T-helper 1 cell treated with Interleukin-12 subunit alpha and Interleukin-12 subunit beta and Interleukin-4 antibody, amounts not matched to agents 30 ng/mL and 1 ng/mL, for 36 hours (primary cell): Measurements from ENCODE around the gene CD44. TPM values are rescaled to one million over a fixed set of nuclear protein-coding genes. Genes with fewer than 3 reads are reported as not detected.

ENCODE experiments used
- intact Hi-C: fragments of 100-400 bp; cut with micrococcal nuclease; formaldehyde crosslinking; loops from one replicate; pipeline ENCODE4 v1.15.1; 2024
- total RNA-seq: library from RNA; stranded (reverse); gene quantifications from 2 replicates; pipeline ENCODE4 v1.2.3, GENCODE V29; 2022

The CD44 gene
- total RNA-seq, 1 donor from 2014 or later, result 356 TPM

DNA sequence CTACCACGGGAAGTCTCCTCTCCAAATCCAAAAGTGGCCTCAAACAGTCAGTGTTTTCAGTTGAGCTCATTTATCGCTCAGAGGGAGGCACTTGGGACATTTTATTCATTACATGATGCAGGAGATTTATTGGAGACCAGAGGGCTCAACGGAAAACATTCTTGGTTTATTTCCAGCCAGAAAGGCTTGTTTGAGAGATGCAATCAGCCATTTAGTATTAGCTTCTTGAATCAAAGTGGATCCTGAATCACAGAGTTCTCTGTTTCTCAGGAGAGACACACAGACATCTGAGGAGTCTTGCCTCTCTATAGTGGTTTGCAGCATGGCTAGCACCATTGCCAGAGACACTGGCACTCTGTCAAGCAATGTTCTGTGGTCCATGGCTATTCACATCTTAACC lies 31.5 kb downstream of the CD44 start:
- intact Hi-C loops, result loop anchor here (10.0 kb wide), 1 partner anchor 736 kb away; the partner anchor contains the start of gene CAT

DNA sequence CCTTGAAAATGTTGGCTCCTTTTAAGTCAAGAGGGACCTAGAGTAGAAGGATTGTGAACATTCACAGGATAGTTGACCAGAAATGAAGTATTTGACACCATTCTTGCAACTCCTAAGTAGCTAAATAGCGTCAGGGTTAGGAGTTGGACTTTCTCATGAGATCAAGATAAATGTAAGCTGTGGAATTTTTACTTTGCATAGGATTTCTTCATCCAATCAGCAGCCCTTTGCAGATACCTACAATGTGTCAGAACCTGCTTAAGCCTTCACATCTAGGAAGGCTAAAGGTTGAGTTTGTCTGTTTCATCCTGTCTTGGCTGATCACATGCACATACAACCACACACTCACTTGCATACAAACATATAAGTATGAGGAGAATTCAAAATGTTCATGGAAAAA lies 32.3 kb downstream of the CD44 start:
- intact Hi-C loops, result loop anchor here (10.0 kb wide), 1 partner anchor 736 kb away; the partner anchor contains the start of gene CAT

DNA sequence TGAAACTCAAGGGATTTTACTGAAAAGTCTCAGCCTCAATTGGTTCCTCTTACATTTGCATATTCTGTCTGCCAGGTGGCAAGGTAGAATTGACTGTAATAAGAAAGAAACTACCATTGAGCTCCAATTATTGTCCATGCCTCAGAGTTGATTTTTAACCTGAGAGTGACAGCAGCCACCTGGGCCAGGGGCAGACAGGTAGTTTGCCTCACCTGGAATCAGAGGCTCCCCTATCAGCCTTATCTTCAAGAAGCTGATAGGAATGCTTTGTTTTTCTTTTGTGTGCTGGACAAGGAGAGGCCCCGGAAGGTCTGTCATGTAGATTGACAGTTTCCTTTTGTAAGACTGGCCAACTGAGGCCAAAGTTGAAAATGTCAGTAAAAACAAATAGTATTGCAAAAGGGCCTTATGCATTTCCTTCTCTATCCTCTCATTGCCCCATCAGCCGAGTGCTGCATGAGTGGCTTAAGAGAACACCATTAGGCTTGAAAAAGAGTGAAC lies 34.1 kb downstream of the CD44 start:
- intact Hi-C loops, result loop anchor here (10.0 kb wide), 1 partner anchor 738 kb away; the partner anchor contains the start of gene CAT

DNA sequence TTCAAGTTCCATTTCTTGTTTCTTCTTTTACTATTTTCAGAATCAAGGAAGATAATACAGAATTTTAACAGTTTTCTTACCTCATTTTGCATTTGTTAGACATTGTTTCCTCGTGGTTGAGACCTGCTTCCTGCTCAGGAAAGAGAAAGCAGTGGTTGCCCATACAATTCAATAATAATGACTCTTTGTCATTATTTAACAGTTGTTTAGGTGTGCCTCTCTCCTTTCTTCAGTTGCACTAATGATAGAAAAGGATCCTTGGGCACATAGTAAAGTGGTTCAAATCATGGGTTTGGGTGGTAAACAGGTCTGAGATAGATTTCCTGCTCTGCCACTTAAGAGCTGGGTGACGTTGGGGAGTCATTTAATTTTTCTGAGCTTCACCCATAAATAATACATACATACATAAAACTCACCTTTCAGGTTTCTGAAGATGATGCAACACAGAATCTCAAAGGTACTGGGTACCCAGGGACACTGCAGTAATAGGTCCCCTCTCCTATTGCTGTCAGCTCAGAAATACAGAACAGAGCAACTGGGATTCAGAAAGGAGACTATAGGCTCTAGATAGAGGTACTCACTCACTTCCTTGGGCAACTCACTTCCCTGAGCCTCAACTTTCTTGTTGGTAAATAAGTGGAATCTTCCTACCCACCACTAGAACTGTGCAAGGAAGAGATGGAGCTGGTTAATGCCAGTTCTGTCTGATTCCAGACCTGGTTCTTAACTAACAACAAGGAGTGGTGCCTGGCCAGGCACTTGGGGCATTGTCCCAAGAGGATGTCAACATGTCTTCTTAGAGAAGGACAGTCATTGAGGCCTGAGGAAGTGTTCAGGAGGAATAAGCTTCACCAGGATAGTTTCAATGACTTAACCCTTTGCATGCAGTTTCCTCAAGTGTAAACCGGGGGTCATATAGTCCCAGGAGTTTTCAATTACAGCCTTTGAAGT lies 34.9 kb downstream of the CD44 start:
- intact Hi-C loops, result loop anchor here (10.0 kb wide), 1 partner anchor 739 kb away; the partner anchor contains the start of gene CAT

DNA sequence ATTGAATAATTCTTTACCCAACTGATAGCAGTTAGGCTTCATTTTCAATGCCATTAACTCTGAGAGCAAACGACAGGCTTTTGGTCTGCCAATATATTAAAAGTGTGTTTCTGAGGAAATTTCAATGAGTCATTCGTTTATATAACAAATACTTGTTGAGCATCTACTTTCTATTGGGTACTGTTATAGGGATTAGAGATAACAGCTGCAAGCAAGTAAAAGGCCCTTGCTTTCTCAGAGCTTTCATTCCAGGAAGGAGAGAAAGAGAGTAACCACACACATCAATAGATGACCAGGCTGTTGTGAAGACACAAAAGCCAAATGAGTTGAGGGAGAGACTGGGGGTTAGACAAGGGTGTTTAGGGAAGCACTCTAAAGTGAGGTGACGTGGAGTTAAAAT lies 35.7 kb downstream of the CD44 start:
- intact Hi-C loops, result loop anchor here (10.0 kb wide), 1 partner anchor 740 kb away; the partner anchor contains the start of gene CAT

DNA sequence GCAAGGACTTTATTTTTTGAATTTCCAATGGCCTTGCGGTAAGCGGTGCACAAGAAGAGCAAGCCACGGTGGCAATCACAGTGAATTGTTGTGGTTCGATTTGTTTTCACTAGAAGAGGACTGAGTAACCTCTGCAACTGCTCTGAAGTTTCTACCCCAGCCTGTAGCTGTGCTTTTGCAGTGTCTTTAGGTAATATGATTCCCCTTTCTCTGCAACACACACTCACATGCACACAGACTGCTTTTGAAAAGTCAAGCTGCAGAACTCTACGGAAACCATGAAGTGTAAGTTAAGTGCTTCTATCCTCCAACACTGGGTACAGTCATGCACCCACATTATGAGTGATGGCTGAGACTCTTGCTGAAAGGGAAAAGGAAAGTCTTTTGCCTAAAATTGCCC lies 38.4 kb downstream of the CD44 start:
- intact Hi-C loops, result loop anchor here (1.0 to 10.0 kb wide), 14 partner anchors 11 to 743 kb away; partner anchors contain the start of gene CAT

DNA sequence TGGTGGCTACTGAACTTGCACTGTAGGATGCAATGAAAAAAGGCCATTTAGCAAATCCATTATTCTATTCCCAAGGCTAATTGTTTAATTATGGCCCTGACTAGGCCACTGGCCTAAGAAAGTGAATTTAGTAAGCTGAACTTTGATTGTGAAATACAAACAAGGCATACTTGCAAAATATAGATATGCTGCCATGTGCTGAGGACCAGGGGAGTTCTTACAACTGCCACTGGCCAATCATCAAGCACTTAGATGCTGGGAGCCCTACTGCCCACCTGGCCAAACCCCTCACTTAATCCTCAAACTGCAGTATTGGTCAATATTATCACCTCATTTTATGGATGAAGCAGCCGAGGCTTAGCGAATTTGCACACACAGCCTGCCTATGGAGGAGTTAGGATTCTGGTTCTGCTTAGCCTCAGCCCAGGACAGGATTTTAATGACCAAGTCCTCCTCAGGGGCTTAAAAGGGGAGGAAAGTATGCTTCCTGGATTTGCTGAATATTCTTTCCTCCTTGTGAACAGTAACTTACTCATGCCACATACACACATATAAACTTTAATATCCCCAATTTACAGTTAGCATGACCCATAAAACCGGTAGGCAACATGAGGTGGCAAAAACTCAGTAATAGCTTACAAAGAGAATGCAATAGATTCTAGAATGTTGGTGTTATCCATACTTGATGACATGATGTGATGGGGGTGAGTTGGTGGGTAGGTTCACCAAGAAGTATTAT lies 39.3 kb downstream of the CD44 start:
- intact Hi-C loops, result loop anchor here (10.0 kb wide), 1 partner anchor 743 kb away; the partner anchor contains the start of gene CAT

DNA sequence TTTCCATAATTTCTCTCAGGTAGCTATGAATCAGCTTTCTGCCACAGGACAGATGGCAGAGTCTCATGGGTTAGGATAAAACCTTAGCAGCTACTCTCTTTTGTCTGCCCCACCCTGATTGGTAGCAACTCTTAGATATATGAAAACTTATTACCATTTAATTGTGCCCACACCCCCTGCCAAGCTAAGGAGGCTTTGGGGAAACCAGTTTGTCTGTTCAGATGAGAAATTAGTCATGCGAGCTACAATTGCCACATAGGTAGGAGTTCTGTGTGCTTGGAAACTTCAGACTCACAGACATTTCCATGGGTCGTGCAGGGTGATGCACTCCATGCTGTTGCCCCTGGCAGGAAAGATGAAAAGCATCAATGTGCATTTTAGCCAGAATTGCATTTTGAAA lies 39.9 kb downstream of the CD44 start:
- intact Hi-C loops, result loop anchor here (10.0 kb wide), 1 partner anchor 744 kb away; the partner anchor contains the start of gene CAT

DNA sequence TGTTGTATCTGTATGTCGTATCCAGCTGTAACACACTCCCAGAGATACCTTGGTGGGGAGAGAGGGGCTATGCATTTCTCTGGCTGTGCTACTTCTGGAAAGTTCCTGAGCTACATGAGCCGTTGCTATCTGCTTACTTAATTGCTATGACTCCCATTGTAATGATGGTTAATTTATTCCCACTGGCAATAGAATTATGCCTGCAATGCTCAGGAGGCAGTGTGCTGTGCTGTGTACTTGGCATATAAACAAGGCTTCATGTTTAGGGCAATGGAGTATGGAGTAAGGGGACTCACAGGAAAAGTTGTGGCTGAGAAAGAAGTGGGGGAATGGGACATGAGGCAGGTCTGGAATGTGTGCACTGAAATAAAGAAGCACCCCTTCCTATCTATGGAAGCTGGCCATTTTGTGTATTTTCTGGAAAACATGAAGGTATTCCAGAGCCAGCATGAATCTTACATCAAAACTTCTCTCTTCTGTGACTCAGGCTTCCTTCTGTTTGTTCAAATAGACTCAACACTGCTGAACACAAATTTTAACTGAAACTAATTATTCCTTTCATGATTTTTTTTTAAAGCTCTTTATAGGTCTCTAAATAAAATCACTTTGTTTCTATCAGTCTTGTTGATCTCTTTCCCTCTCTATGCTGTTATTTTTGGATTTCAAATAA lies 40.6 kb downstream of the CD44 start:
- intact Hi-C loops, result loop anchor here (10.0 kb wide), 1 partner anchor 745 kb away; the partner anchor contains the start of gene CAT

DNA sequence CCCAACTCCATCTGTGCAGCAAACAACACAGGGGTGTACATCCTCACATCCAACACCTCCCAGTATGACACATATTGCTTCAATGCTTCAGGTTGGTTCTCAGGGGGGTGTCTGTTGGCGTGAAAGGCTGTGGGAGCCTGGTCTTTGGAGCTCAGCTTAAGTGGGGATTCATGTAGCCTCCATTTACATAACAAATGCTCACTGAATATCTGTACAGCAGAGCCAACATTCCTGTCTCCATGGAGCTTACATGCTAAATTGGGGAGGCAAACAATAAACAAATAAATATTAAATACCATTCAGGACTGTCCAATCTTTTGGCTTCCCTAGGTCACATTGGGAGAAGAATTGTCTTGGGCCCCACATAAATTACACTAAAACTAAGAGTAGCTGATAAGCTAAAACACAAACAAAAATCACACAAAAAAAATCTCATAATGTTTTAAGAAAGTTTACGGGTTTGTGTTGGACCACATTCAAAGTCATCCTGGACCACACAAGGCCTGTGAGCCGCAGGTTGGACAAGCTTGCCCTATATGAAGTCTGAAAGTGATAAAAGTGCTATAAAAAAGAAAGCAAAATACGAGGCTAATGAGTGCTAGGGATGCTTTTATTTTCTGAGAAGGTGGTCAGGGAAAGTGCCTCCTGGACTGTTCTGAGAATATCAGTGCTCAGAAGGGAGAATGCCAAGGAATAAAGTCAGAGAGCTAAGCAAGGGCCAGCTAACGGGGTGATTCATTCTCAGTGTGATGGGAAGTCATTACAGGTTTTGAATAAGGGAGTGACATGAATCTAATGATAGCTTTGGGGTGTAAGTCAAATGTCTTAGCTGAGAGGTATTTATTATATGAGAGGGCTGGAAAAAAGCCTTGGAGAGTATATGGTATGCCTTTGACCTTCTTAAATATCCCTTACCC lies 41.6 kb downstream of the CD44 start:
- intact Hi-C loops, result no loop called here

DNA sequence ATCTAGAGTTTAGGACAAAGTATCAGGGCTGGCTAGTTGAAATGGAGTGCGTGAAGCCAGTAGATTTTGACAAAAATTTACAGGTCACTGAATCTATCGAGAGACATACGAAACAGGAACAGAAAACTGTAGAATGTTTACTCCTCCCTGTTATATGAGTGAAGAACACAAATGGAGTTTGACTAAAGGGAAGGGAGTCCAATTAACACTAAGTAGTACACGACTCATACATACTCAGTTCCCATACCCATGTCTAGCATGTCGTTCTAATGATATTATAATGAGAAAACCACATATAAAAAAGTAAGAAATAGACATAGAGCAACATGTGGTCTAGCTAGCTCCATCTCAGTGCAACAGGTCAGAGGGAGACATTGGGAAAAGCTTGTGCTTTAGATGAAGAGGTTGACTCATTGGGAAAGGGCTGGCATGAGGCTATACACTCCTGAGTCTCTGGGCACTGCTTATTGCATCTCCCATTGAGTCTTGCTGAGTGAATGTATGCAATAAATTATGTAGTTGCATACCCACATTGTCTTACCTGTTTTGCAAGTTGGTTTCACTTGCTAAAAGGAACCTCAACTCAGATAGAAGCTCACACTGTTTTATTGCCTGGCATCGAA lies 43.5 kb downstream of the CD44 start:
- intact Hi-C loops, result no loop called here

DNA sequence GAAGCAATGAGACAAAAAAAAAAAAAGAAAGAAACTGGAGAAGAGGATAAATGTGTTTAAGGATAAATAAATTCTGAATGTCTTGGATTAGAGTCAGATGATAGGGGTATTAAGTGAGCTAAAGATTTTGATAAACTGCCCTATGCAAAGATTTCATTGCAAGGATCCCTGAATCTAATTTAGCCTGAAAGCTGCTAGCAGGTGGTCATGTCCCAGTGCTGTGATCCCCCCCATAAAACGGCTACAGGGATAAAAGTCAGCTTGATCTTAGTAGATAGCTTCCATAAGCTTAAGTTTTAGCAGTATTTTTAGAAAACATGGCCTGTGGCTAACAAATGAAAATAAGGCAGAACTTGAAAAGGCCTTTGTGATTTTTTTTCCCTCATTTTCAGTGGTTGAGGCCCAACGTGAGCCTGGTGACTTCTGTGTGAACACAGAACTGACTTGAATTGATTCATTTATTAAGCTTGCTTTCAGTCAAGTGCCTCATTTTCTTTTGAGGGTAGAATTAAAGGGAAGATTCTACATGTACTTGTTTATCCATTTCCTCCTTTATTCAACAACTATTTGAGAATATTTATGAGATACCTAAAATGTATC lies 44.5 kb downstream of the CD44 start:
- intact Hi-C loops, result no loop called here

DNA sequence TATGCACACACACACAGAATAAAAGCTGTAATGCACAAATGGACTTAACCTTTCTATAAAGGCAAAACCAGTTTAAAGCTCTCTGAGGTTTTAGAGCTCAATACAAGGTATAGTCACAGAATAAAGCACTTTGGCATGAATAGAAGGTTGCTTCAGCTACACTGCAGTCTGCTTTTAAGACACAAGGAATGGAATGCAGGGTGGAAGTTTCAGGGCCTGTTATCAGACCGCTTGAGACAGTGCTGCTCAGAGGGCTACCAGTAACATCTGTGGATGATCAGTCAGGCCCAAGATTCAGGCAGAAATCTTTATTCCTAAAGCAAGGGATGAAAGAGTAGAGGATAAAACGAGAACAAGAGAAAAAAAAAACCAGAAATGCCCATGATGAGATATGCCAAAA lies 46.7 kb downstream of the CD44 start:
- intact Hi-C loops, result no loop called here

DNA sequence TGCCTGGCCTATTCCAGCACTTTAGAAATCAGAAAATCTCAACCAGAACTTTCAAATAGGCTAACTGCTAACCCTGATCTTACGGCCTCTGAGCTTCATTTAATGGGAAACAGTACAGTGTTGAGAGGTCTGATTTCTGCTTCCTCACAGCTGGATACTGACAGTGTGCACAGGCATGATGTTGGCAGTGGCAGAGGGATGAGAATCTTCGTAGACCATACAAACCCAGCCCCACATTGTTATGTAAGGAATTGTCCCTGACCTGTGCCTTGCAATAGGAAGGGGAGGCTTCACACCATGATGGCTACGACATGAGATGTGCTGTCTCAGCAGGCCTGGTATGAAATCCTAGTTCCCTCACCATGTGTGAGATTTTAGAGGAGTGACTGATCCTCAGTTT lies 49.0 kb downstream of the CD44 start:
- intact Hi-C loops, result no loop called here

DNA sequence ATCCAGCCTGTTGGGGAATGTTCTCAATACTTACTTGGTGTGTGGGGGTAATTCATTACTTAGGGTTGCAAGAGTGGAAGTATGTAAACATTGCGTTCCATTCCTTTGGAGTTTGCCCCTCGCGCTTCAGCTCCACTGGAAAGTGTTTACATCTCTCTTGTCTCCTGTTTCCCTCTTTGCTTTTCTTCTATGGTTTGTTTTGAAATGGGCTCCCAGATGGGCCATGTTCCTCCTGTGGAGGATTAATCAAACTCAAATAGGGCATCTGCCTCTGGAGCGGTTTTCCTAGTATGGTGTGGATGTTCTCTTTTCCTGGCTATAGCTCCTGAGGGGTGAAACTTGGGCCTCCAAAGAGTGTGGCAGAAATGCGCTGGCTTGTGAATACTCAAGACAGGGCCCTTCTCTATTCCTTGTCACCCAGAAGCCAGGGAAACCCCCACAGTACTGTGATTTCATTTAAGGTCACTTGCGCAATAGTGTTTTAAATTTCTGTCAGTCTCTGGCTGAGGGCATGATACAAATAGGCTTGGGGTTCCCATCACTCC lies 51.9 kb downstream of the CD44 start:
- intact Hi-C loops, result no loop called here

DNA sequence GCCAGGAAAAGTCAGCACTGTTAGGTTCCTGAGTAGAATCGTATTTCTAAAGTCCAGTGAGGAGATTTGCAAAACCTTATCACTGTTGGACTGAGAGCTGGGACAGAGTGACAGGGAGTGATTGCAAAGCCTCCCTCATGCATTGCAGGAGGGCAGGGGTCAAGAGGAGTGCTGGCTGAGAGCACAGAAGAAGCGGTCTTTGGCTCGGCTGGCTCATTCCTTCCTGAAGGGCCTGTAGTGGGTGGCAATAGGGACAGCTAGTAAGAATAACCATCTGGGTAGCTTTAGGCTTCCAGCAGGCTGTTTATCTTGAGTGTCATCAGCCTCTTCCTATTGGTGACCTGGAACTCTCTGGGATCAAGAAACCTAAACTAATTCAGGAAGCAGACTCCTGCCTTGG lies 53.4 kb downstream of the CD44 start:
- intact Hi-C loops, result no loop called here

DNA sequence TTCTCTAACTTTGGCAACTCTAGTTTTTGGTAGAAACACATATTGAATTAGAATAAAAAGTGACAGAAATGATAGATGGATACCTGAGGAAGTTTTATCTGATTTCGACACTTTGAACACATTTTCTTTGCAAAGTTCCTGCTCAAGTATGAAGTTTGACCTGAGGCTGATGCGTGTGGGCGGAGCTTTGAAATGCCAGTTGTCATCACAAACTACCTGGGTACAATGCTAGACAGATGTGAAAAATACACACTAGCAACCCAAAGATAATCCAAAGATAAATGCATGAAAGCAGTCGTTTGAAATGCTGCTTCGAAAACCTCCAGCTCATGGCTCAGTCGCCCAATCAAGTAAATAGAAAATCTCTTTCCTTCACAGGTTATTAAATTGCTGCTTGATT lies 54.8 kb downstream of the CD44 start:
- intact Hi-C loops, result no loop called here

DNA sequence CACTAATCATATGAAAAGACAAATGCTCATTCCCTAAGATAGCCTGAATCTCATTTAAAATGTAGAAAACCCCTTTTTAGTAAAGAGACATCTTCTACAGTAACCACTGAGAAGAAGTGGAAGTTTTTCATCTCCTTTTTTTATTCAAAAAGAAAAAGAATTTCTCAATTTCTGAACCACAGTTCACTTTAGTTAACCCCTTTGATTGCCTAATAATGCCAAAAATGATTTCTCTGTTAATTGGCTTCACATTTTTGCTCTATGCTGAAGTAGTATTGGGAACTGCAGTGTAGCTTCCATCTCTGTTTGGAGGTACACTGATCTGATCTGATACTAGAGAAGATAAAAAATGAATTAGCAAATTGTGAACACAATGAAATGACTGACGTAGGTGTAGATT lies 58.3 kb downstream of the CD44 start:
- intact Hi-C loops, result no loop called here
